Cardiac ventricle fibroblast (primary cell): ENCODE data around the gene RPL7A. TPM values are rescaled to one million over a fixed set of nuclear protein-coding genes. Genes with fewer than 3 reads are reported as not detected.

Experiments
- total RNA-seq: library from RNA; depleted of rRNA; stranded (reverse); fragments of >200 nt; gene quantifications from 2 replicates; pipeline ENCODE4 v1.2.3, GENCODE V29; 2015

The RPL7A gene
- 3,323 and 3,336 TPM in 2 replicates for total RNA-seq

GRCh38 chr9:133347985-133348717 is at the start of gene RPL7A, which contains the start of gene MED22:
Gene RPL7A (plus strand): TSS chr9:133348218. CDS start chr9:133348244, 26 bp downstream.
Gene MED22 (minus strand): TSS chr9:133348131. CDS start chr9:133346662, 1,469 bp downstream.

DNA sequence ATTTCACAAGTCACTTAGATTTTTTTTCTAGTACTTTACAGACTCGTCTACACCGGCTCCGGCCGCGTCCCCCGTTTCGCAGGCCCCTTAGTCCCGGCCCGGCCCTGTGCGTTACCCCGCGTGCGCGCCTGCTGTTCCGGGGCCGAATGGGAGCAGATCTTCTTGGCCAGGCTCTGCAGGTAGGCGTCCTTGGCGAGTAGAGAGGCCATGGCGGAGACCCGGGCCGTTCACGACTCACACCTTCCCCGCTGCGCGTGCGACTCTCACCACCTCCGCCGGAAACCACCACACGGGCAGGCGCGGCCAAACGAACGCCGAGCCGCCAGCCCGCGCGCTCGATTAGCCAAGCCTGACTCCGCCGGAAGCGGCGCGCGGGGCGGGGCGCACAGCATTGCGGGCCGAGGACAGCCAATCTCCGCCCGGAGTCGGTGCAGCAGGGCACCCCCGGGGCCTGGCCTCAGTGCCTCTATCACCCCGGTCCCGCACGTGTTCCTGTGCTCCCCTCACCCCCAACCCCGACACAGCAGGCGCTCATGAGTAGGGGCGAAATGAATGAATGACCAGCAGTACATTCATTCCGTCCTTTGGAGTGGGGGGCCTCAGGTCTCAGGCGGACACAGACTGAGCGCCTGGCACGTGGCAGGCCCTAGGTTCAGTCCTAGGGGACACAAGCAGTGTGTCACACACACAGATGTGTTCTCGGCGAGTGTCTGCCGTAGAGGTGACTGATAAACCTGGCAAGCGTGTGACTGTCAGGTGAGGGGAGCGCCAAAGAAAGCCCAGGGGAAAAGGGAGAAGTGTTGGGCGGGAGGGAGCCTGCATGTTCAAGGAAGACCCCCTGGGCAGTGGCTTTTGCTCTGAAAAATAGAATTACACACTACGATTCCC is 11.8 kb upstream of the RPL7A start, which contains the start of gene SURF6:
SURF6 (minus strand) TSS at position 265 of the 888 bp plus-strand sequence; CDS start at position 209, 56 bp downstream.

DNA sequence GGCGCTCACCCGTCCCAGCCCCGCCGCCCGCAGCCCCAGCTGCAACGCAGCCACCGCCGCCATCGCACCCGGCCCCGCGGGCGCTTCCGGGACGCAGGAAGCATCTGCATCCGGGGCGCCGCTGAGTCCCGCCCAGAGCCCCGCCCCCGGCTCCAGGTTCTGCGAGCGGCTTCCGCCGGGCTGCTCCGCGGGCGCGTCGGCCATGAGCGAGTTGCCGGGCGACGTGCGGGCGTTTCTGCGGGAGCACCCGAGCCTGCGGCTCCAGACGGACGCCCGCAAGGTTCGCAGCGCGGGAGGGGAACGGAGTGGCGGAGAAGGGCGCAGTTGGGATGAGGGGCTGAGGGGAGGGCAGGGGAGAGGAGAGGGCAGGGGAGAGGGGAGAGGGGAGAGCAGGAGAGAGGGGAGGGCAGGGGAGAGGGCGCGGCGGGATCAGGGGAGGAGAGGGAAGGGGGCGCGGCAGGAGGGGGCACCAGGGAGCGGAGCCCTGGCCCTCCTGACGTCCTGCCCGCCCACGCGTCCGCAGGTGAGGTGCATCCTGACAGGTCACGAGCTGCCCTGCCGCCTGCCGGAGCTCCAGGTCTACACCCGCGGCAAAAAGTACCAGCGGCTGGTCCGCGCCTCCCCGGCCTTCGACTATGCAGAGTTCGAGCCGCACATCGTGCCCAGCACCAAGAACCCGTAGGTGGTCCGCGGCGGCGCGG is 8.5 kb downstream of the RPL7A start, which contains the start of the genes SURF1 and SURF2:
SURF1 (minus strand) TSS at position 97 of the 701 bp plus-strand sequence; CDS start at position 63, 34 bp downstream.
SURF2 (plus strand) TSS at position 160 of the 701 bp plus-strand sequence; CDS start at position 203, 43 bp downstream.

DNA sequence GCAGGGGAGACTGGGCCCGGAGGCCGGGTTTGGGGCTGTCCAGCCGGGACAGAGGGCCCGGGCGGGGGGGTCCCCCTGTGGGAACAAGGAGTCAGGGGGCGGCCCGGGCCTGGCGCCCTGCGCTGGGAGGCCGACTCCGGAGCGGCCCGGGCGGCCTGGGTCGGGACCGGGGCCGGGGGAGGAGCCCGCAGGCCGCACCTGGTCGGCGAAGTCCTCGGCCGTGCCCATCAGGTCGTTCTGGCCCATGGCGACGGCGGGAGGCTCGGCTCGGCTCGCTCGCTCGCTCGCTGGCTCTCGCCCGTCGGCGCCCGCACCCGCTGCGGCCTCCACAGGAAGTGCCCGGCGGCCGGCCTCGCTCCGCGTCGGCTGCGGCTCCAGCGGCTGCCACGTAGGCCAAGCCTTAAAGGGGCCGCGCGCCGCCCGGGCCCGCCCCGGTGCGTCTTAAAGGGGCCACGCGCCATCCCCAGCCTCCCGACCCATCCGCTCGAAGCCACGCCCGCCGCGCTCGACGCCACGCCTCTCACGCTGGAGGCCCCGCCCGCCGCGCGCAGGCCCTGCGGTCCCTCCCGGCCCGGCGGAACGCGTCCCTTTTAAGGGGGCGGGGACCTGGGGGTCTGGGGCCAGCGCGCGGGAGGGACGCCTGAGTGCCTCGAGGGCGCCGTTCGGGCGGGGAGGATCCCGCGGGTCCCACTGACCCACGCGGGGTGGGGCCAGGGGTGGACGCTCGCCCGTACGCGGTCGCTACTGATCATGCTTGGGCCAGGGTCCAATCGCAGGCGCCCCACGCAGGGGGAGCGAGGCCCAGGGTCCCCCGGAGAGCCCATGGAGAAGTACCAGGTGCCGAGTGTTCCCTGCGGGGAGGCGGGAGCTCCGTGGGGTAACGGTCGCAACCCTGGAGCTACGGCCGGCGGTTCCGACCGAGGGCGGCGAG is 28.0 kb downstream of the RPL7A start, which contains the start of the genes STKLD1 and SURF4:
STKLD1 (plus strand) TSS at position 643 of the 931 bp plus-strand sequence; CDS start at position 751, 108 bp downstream.
SURF4 (minus strand) TSS at position 337 of the 931 bp plus-strand sequence; CDS start at position 246, 91 bp downstream.

Other genes starting within 250 kb of the RPL7A start
- gene RALGDS, start 227.0 kb upstream of the RPL7A start, total RNA-seq, result 9.6 TPM in 2 replicates
- gene GBGT1, start 184.3 kb upstream of the RPL7A start, total RNA-seq, result 4.1 and 6.6 TPM in 2 replicates
- not detected in 2 replicates for gene OBP2B, start 139.0 kb upstream of the RPL7A start, total RNA-seq
- gene ABO, start 73.0 kb upstream of the RPL7A start, total RNA-seq, result 0.06 TPM in 1 of 2 replicates, not detected in the other
- 14.2 and 22.4 TPM in 2 replicates for gene SURF6, start 12.0 kb upstream of the RPL7A start, total RNA-seq
- gene MED22, start 87 bp upstream of the RPL7A start, total RNA-seq, result 9.4 and 19.7 TPM in 2 replicates
- 33.7 and 38.0 TPM in 2 replicates for gene SURF1, start 8.3 kb downstream of the RPL7A start, total RNA-seq
- 17.9 and 19.8 TPM in 2 replicates for gene SURF2, start 8.3 kb downstream of the RPL7A start, total RNA-seq
- gene SURF4, start 27.8 kb downstream of the RPL7A start, total RNA-seq, result 252 and 275 TPM in 2 replicates
- gene STKLD1, start 28.1 kb downstream of the RPL7A start, total RNA-seq, result 0.34 TPM in 1 of 2 replicates, not detected in the other
- gene REXO4, start 69.8 kb downstream of the RPL7A start, total RNA-seq, result 20.2 and 23.3 TPM in 2 replicates
- gene ADAMTS13, start 74.1 kb downstream of the RPL7A start, total RNA-seq, result 2.2 and 3.4 TPM in 2 replicates
- gene CACFD1, start 111.8 kb downstream of the RPL7A start, total RNA-seq, result 7.1 and 8.8 TPM in 2 replicates
- 7.0 and 7.7 TPM in 2 replicates for gene SLC2A6, start 130.9 kb downstream of the RPL7A start, total RNA-seq
- gene MYMK, start 176.7 kb downstream of the RPL7A start, total RNA-seq, result not detected in 2 replicates
- gene ADAMTSL2, start 186.5 kb downstream of the RPL7A start, total RNA-seq, result 5.8 and 6.8 TPM in 2 replicates